GM12878 (cell line): Measurements from ENCODE around the gene UROD. TPM values are rescaled to one million over a fixed set of nuclear protein-coding genes. Genes with fewer than 3 reads are reported as not detected.

Experiments used
- ATAC-seq: fragments of 200-7000 bp; cut with Tn5 transposase; 3 replicates; pipeline ENCODE4 v1.9.1; 2020; ENCODE audit warnings: mild to moderate bottlenecking, moderate library complexity
- BruUV-seq: library from RNA; stranded (reverse); fragments of 400-500 nt; replicated peaks from 2 replicates; lab custom pipeline; 2021; lab: Mats Ljungman, UMichigan
- CTCF ChIA-PET: fragments of 300-600 bp; sonication (Branson Sonifier 250); formaldehyde crosslinking; extraction: SDS; loops from one replicate; lab custom pipeline; 2021; ENCODE audit warnings: inconsistent platforms; lab: Yijun Ruan, JAX
- POLR2A ChIA-PET: fragments of 350-600 bp; formaldehyde crosslinking; extraction: SDS; loops from one replicate; lab custom pipeline; 2021; ENCODE audit warnings: inconsistent platforms; lab: Charles Lee
- RAD21 ChIA-PET: fragments of 300-600 bp; sonication (Branson Sonifier 250); formaldehyde crosslinking; loops from one replicate; lab custom pipeline; 2023; ENCODE audit warnings: antibody characterized with exemption; ENCODE audit not compliant: unreplicated experiment; lab: Charles Lee
- SMC1A ChIA-PET: fragments of 300-600 bp; sonication (Branson Sonifier 250); formaldehyde crosslinking; loops from one replicate; lab custom pipeline; 2023; ENCODE audit not compliant: unreplicated experiment, uncharacterized antibody; lab: Charles Lee
- DNase-seq: peaks from one replicate; pipeline ENCODE4 v3.0.0-alpha.2; 2011; ENCODE audit warnings: low read depth, low spot score
- FAIRE-seq: peaks from 3 replicates; lab custom pipeline; 2011; peaks lifted over from hg19 to GRCh38; lab: Jason Lieb, UNC
- H2AFZ ChIP-seq: 2 replicates; pipeline ENCODE4 v1.6.0; 2011; ENCODE audit warnings: low read depth, low read length, control low read depth; ENCODE audit not compliant: control insufficient read depth
- H3K27ac ChIP-seq: 2 replicates; pipeline ENCODE4 v1.5.1; 2011; ENCODE audit warnings: control low read depth; ENCODE audit not compliant: control insufficient read depth, insufficient read depth
- H3K27me3 ChIP-seq, 2 experiments: replicated peaks in 1 of 2; 2 replicates each; pipeline versions ENCODE4 v1.6.0 to v1.6.1; 2011; ENCODE audit warnings: low read length in 1 of 2; ENCODE audit not compliant: control insufficient read depth in 2 of 2, insufficient read depth in 2 of 2
- H3K36me3 ChIP-seq, 2 experiments: 2 replicates each; pipeline ENCODE4 v1.5.1; 2011; ENCODE audit warnings: low read length in 1 of 2; ENCODE audit not compliant: control insufficient read depth in 2 of 2, insufficient read depth in 2 of 2
- H3K4me1 ChIP-seq: 2 replicates; pipeline ENCODE4 v1.6.1; 2011; ENCODE audit warnings: mild to moderate bottlenecking, low read length, moderate library complexity, mixed read lengths; ENCODE audit not compliant: control insufficient read depth, insufficient read depth
- H3K4me2 ChIP-seq: 2 replicates; pipeline ENCODE4 v1.6.0; 2011; ENCODE audit warnings: control low read depth; ENCODE audit not compliant: control insufficient read depth, insufficient read depth
- H3K4me3 ChIP-seq: fragments of 200-600 bp; sonication (generic); 2 replicates; pipeline ENCODE4 v1.5.1; 2016
- H3K79me2 ChIP-seq: 2 replicates; pipeline ENCODE4 v1.6.0; 2011; ENCODE audit warnings: low read length; ENCODE audit not compliant: control insufficient read depth, insufficient read depth
- H3K9ac ChIP-seq: 2 replicates; pipeline ENCODE4 v1.8.0; 2011; ENCODE audit warnings: low read length, control low read depth, mixed read lengths; ENCODE audit not compliant: control insufficient read depth, insufficient read depth
- H3K9me3 ChIP-seq: replicated peaks from 3 replicates; pipeline ENCODE4 v1.5.1; 2011; ENCODE audit warnings: mild to moderate bottlenecking, low read length; ENCODE audit not compliant: control insufficient read depth, insufficient read depth
- H4K20me1 ChIP-seq: 2 replicates; pipeline ENCODE4 v1.6.0; 2011; ENCODE audit not compliant: control insufficient read depth, insufficient read depth
- EP300 ChIP-seq, 2 experiments: fragments of 150-350 bp in 1 of 2; IDR thresholded peaks; 2 replicates each; pipeline ENCODE4 v1.6.1; 2011 to 2012; ENCODE audit warnings: low read depth in 2 of 2, low read length in 2 of 2, borderline replicate concordance in 1 of 2, improper control_type of control experiment in 1 of 2, inconsistent platforms in 1 of 2; ENCODE audit not compliant: control insufficient read depth in 1 of 2
- ETV6 ChIP-seq, 2 experiments: fragments of 450-650 bp in 1 of 2; IDR thresholded peaks in 1 of 2; conservative IDR thresholded peaks in 1 of 2; 2 replicates each; pipeline ENCODE4 v1.6.1; 2014; ENCODE audit warnings: antibody characterized with exemption in 1 of 2, borderline replicate concordance in 1 of 2, low read depth in 1 of 2, mild to moderate bottlenecking in 1 of 2, moderate library complexity in 1 of 2
- HDAC2 ChIP-seq: fragments of 200-600 bp; sonication (generic); IDR thresholded peaks from 2 replicates; pipeline ENCODE4 v1.6.1; 2017
- PML ChIP-seq: IDR thresholded peaks from 2 replicates; pipeline ENCODE4 v1.6.1; 2012; ENCODE audit warnings: low read length, inconsistent platforms
- POLR2A ChIP-seq: IDR thresholded peaks from 2 replicates; pipeline ENCODE4 v1.6.1; 2011; ENCODE audit warnings: low read depth, mild to moderate bottlenecking, low read length
- POLR2AphosphoS5 ChIP-seq: IDR thresholded peaks from 2 replicates; pipeline ENCODE4 v1.6.1; 2011; ENCODE audit warnings: mild to moderate bottlenecking, low read length, inconsistent platforms
- RELA ChIP-seq: fragments of 450-650 bp; IDR thresholded peaks from 2 replicates; pipeline ENCODE4 v1.8.0; 2014; ENCODE audit warnings: borderline replicate concordance; ENCODE audit not compliant: partially characterized antibody
- SREBF1 ChIP-seq: IDR thresholded peaks from 2 replicates; pipeline ENCODE4 v1.6.1; 2012; ENCODE audit warnings: mild to moderate bottlenecking, low read length
- STAT1 ChIP-seq: fragments of 450-650 bp; conservative IDR thresholded peaks from 2 replicates; pipeline ENCODE4 v1.6.1; 2014; ENCODE audit warnings: antibody characterized with exemption, mild to moderate bottlenecking
- WGBS: methylation state at CpG from one replicate; pipeline ENCODE4 v1.1.6; 2016; ENCODE audit warnings: low lambda C conversion rate; ENCODE audit not compliant: insufficient replicate concordance, insufficient coverage; ENCODE audit errors: missing lambda C conversion rate; 5-methylcytosine and 5-hydroxymethylcytosine counted together
- in situ Hi-C: fragments of 300-500 bp; cut with MboI; formaldehyde crosslinking; loops from 9 replicates; pipeline ENCODE4 v1.14.3; 2018; ENCODE audit warnings: mixed read lengths
- intact Hi-C: fragments of 100-400 bp; cut with micrococcal nuclease; formaldehyde crosslinking; loops from one replicate; pipeline ENCODE4 v1.14.2; 2022; ENCODE audit not compliant: unreplicated experiment
- polyA plus RNA-seq, 11 experiments: library from polyadenylated mRNA; depleted of rRNA in 4 of 11; unstranded in 6 of 11; stranded (reverse) in 5 of 11; fragments of >200 nt; fragmentation: Nextera tagmentation in 4 of 11; fragmentation: Illumina TruSeq in 1 of 11; extraction: Ambion mirVana in 4 of 11; extraction: Trizol in 1 of 11; gene quantifications; 1 replicate in 1 of 11; 2 replicates in 10 of 11; pipeline versions ENCODE4 v1.2.1 to v1.2.3, GENCODE V29; 2011 to 2016; ENCODE audit warnings: inconsistent platforms in 2 of 11, missing spikeins in 2 of 11, low read depth in 1 of 11
- total RNA-seq, 4 experiments: library from RNA; depleted of rRNA in 3 of 4; stranded (reverse); fragments of >200 nt in 3 of 4; fragmentation: Illumina TruSeq in 1 of 4; extraction: Trizol in 1 of 4; gene quantifications; 2 replicates each; pipeline versions ENCODE4 v1.2.1 to v1.2.3, GENCODE V29; 2013 to 2021
- TF ChIP-seq, protein P1 (sequence below): fragments of 450-650 bp; IDR thresholded peaks from 2 replicates; pipeline ENCODE4 v1.6.1; 2016; ENCODE audit warnings: mild to moderate bottlenecking
- TF ChIP-seq, protein P2 (sequence below): fragments of 450-650 bp; IDR thresholded peaks from 2 replicates; pipeline ENCODE4 v1.6.1; 2014; ENCODE audit warnings: mild to moderate bottlenecking
- TF ChIP-seq, protein P3 (sequence below): fragments of 450-650 bp; formaldehyde crosslinking; IDR thresholded peaks from 2 replicates; pipeline ENCODE4 v1.5.0; 2022; ENCODE audit warnings: mild to moderate bottlenecking, missing genetic modification characterization

Gene UROD
- total and polyA plus RNA-seq, 10 of the 15 experiments (the other 5 are each of a cell fraction or from before 2014, with no cell fraction given), result 65.8 to 330 (median 102) TPM

DNA sequence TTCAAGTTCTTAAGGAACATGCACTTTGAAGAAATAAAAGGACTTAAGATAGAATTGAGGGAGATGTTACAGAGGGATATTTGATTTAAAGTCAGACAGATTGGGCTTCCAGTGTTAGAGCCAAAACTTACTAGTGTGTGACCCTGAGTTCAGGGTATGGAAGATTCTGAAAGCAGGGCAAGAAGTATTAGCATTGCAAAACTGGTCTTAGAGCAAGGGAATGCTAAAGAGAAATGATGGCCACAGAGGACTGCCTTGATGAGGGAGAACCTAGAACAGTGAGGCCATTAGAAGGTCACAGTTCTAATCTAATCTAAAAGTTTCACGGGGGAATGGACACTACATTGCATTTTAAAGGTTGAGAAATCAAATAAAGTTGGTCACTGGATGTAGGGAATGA is 45.5 kb downstream of the UROD start:
- H2AFZ ChIP-seq, result no peak overlapping the region
- TF ChIP-seq EP300 (IDR thresholded peaks at IDR 0.05; ENCODE audit: borderline replicate concordance in 1 of 2, control insufficient read depth in 1 of 2, low read depth in 2 of 2, low read length in 2 of 2) (no peak), STAT1 (no peak), HDAC2 (no peak)
- TF ChIP-seq, protein P1, sequence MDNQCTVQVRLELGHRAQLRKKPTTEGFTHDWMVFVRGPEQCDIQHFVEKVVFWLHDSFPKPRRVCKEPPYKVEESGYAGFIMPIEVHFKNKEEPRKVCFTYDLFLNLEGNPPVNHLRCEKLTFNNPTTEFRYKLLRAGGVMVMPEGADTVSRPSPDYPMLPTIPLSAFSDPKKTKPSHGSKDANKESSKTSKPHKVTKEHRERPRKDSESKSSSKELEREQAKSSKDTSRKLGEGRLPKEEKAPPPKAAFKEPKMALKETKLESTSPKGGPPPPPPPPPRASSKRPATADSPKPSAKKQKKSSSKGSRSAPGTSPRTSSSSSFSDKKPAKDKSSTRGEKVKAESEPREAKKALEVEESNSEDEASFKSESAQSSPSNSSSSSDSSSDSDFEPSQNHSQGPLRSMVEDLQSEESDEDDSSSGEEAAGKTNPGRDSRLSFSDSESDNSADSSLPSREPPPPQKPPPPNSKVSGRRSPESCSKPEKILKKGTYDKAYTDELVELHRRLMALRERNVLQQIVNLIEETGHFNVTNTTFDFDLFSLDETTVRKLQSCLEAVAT, result no peak
- TF ChIP-seq, all 136 proteins: peak for 0
- no peaks in the 10 kb centered on the region for H3K9me3 ChIP-seq
- POLR2A ChIA-PET, result no interaction called here
- no peaks in the 10 kb centered on the region for H4K20me1 ChIP-seq
- no peak overlapping the region for H3K9ac ChIP-seq
- WGBS, result 54% methylated on average over 1 of the region's 1 CpG
- no peaks in the 10 kb centered on the region for H3K36me3 ChIP-seq
- H3K4me1 ChIP-seq, result peaks cover 17% of the 10 kb centered on the region
- no peaks in the 10 kb centered on the region for H3K79me2 ChIP-seq
- no peak overlapping the region for H3K4me3 ChIP-seq
- FAIRE-seq, result no peak
- intact Hi-C loops, result no loop called here
- no TSS peak for BruUV-seq
- no peak for ATAC-seq
- CTCF ChIA-PET, result no interaction called here
- no peak overlapping the region for H3K27ac ChIP-seq
- H3K4me2 ChIP-seq, result no peak overlapping the region
- RAD21 ChIA-PET, result interaction anchor here (0.6 kb wide), 1 partner anchor 354 kb away, joined by 3 read pairs; no protein-coding TSS in a partner anchor
- H3K27me3 ChIP-seq, result no peaks in the 10 kb centered on the region
- SMC1A ChIA-PET, result no interaction called here
- in situ Hi-C loops, result no loop called here
- DNase-seq, result no peak

DNA sequence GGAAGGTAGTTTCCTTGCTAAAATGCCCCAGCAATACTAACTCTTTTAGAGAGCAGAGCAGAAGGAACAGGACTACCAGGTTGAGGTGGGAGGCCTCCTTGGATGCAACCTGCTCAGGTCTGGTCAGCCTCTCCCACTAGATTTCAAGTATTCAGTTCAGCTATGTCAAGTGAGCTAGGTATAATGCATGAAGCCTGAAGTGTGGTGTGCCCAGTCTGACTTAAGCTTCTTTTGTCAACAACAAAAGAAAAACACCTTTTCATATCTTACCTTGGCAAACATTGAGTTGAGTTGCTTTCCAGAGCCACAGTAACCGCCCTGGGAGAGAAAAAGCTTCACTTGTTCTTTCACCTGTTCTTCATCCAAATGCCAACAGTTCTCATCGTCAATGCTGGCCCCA is 47.8 kb downstream of the UROD start:
- peaks cover 5% of the 10 kb centered on the region; the same call in 1 of the 2 replicates for H3K4me1 ChIP-seq
- in situ Hi-C loops (no loop called here), intact Hi-C loops (no loop called here)
- no peaks in the 10 kb centered on the region for H4K20me1 ChIP-seq
- H2AFZ ChIP-seq, result no peak overlapping the region
- no peak overlapping the region for H3K4me3 ChIP-seq
- SMC1A ChIA-PET, result interaction anchor here (1.1 kb wide), 1 partner anchor 18 kb away, joined by 3 read pairs; no protein-coding TSS in a partner anchor
- no TSS peak for BruUV-seq
- no peaks in the 10 kb centered on the region for H3K79me2 ChIP-seq
- no peak overlapping the region for H3K9ac ChIP-seq
- POLR2A ChIA-PET, result interaction anchor here (1.1 kb wide), 1 partner anchor 26 kb away, joined by 3 read pairs; no protein-coding TSS in a partner anchor
- WGBS, result 31% methylated on average over 2 of the region's 2 CpGs
- H3K27me3 ChIP-seq, result no peaks in the 10 kb centered on the region
- H3K27ac ChIP-seq, result no peak overlapping the region
- H3K9me3 ChIP-seq, result no peaks in the 10 kb centered on the region
- no peak overlapping the region for H3K4me2 ChIP-seq
- CTCF ChIA-PET, result interaction anchor here (0.6 to 0.9 kb wide), 2 partner anchors 8 to 14 kb away, joined by 3 read pairs; no protein-coding TSS in a partner anchor
- RAD21 ChIA-PET, result no interaction called here
- no peaks in the 10 kb centered on the region for H3K36me3 ChIP-seq
- FAIRE-seq (no peak), DNase-seq (no peak), ATAC-seq (no peak)
- TF ChIP-seq, protein P2, sequence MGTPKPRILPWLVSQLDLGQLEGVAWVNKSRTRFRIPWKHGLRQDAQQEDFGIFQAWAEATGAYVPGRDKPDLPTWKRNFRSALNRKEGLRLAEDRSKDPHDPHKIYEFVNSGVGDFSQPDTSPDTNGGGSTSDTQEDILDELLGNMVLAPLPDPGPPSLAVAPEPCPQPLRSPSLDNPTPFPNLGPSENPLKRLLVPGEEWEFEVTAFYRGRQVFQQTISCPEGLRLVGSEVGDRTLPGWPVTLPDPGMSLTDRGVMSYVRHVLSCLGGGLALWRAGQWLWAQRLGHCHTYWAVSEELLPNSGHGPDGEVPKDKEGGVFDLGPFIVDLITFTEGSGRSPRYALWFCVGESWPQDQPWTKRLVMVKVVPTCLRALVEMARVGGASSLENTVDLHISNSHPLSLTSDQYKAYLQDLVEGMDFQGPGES, result no peak
- TF ChIP-seq PML (no peak), SREBF1 (no peak), RELA (no peak), ETV6 (conservative IDR thresholded peaks at IDR 0.05 in 1 of 2, IDR thresholded peaks at IDR 0.05 in 1 of 2; ENCODE audit: borderline replicate concordance in 1 of 2, low read depth in 1 of 2) (no peak), POLR2AphosphoS5 (no peak), POLR2A (no peak)
- TF ChIP-seq, protein P3, sequence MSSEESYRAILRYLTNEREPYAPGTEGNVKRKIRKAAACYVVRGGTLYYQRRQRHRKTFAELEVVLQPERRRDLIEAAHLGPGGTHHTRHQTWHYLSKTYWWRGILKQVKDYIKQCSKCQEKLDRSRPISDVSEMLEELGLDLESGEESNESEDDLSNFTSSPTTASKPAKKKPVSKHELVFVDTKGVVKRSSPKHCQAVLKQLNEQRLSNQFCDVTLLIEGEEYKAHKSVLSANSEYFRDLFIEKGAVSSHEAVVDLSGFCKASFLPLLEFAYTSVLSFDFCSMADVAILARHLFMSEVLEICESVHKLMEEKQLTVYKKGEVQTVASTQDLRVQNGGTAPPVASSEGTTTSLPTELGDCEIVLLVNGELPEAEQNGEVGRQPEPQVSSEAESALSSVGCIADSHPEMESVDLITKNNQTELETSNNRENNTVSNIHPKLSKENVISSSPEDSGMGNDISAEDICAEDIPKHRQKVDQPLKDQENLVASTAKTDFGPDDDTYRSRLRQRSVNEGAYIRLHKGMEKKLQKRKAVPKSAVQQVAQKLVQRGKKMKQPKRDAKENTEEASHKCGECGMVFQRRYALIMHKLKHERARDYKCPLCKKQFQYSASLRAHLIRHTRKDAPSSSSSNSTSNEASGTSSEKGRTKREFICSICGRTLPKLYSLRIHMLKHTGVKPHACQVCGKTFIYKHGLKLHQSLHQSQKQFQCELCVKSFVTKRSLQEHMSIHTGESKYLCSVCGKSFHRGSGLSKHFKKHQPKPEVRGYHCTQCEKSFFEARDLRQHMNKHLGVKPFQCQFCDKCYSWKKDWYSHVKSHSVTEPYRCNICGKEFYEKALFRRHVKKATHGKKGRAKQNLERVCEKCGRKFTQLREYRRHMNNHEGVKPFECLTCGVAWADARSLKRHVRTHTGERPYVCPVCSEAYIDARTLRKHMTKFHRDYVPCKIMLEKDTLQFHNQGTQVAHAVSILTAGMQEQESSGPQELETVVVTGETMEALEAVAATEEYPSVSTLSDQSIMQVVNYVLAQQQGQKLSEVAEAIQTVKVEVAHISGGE, result no peak
